GM12873 (cell line): ENCODE results near the gene ZDHHC14.

Experiments
- TF ChIP-seq, protein P1 (sequence below): IDR thresholded peaks from 2 replicates; pipeline ENCODE4 v1.5.1; 2012; ENCODE audit warnings: low read depth, mild to moderate bottlenecking, moderate library complexity, low read length, control low read depth; ENCODE audit not compliant: insufficient read depth; ENCODE audit errors: missing control alignments

The ZDHHC14 gene

DNA sequence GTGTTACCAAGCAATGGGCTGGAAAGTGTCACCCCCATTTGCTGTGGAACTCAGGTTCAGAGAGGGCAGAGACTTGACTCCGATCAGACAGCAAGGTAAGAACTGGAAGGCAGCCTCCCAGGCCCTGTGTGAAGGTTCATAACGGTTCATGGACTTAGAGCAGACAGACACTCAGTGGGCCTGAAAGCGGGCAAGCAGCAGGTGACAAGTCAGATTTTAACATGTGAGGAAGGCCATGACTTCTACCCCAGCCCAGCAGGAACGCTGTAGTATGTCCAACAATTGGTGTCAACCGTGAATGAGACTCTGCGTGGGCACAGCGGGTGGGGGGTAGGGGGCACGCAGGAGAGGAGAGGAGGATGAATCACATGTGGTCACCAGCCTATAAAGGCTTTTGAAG lies 224.5 kb downstream of the ZDHHC14 start:
- TF ChIP-seq, protein P1, sequence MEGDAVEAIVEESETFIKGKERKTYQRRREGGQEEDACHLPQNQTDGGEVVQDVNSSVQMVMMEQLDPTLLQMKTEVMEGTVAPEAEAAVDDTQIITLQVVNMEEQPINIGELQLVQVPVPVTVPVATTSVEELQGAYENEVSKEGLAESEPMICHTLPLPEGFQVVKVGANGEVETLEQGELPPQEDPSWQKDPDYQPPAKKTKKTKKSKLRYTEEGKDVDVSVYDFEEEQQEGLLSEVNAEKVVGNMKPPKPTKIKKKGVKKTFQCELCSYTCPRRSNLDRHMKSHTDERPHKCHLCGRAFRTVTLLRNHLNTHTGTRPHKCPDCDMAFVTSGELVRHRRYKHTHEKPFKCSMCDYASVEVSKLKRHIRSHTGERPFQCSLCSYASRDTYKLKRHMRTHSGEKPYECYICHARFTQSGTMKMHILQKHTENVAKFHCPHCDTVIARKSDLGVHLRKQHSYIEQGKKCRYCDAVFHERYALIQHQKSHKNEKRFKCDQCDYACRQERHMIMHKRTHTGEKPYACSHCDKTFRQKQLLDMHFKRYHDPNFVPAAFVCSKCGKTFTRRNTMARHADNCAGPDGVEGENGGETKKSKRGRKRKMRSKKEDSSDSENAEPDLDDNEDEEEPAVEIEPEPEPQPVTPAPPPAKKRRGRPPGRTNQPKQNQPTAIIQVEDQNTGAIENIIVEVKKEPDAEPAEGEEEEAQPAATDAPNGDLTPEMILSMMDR = no peak

DNA sequence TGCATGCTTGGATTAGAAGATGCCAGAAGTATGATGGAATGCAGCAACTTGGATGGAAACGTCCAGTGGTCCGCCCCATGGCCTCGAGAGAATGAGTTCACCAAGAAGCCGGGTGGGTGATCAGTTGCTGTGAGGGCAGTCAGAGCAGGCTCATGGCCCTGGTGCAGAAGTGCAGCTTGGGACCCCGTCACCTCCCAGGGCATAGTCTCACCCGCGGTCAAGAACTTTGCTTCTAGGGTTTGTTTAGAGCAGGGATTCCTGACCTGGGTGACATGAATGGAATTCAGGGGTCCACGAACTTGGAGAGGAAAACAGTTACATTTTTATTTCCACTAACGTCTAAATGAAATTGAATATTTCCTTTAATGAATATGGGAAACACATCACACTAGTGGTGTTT lies 225.5 kb downstream of the ZDHHC14 start:
- TF ChIP-seq, protein P1 = no peak

DNA sequence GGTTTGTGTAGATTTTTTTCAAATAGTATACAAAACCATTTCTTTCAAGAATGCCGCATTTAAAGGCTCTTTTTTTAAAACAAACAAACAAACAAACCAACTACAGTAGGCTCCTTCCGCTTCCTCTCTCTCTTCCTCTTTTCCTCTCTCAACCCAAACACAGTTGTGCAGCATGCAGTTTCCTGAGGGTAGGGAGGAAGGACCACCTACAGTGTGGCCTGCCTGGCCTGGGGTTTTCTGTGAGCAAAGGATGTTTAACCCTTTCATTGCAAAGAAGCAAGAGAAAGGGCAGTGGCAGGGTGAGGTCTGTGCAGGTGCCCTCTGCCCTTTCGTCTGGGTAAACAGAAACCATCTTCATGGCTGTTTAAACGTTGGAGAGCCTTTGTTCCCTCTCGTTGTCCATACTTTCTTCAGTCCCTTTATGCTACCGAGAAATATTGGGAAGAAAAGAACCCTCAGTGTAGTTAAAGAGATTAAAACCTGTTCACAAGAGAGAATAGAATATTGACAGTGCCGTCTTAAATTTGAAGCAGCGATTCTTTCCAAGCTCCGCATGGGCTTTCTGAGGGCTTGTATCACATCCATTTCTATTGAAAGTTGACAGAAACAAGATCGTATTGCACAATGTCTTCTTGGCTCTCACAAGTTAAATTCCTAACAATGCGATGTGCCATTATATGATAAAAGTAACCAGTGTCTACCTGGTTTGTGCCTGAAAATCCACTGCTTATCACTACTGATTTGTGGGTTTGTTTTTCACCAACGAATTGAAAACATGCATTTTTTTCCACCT lies 226.5 kb downstream of the ZDHHC14 start:
- TF ChIP-seq, protein P1 = no peak

DNA sequence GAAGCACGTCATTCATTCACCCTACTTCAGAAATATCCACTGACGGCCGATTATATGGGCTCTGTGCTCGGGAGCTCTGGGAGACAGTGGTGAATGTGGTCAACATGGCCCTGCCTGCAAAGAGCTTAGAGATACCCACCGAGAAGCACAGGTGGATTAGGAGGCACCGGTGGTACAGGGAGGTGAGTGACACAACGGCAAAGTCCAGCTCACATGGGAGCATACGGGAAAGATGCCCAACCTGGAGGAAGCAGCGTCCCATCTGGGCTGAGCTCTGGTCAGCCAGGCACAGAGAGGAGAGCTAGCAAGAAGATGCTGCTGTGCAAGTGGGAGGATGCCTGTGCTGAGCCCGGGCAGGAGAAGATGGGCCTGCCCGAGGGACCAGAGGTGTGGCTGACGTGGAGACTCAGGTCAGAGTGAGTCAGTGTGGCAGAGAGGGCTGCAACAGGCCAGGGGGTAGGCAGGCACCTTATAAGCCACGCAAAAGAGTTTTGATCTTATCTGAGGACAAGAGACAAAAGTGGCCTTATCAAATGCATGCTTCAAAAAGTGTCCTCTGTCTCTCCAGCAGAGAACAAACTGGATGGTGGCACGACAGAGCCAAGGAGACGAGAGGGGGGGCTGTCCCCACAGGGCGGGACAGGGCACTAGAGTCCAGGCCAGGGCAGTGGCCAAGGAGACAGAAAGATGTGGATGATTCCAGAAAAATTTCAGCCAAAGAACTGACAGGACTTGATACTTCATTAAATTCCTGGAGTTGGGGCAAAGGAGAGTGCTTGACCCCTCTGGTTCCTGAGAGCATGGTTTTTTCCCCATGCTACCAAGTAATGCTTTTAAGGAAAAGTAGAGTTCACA lies 227.5 kb downstream of the ZDHHC14 start:
- TF ChIP-seq, protein P1 = no peak

DNA sequence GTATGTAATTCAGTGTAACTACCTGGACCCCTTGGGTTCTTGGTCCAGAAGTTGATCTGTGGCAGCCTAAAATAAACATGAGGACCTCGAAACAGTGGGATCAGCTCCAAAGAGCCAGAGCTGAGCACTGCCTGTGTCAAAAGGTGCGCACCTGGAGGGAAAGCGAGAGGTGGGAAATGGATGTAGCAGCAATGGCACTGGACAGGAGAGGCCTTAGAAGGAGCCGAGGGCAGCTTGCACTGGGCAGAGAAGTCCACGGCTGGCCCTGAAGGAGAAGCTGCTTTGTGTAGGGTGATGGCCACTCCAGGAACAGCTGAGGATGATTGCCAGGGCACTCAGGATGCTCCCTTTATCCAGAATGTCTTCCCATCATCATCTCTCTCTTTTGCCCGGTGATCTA lies 228.1 kb downstream of the ZDHHC14 start:
- TF ChIP-seq, protein P1 = no peak

DNA sequence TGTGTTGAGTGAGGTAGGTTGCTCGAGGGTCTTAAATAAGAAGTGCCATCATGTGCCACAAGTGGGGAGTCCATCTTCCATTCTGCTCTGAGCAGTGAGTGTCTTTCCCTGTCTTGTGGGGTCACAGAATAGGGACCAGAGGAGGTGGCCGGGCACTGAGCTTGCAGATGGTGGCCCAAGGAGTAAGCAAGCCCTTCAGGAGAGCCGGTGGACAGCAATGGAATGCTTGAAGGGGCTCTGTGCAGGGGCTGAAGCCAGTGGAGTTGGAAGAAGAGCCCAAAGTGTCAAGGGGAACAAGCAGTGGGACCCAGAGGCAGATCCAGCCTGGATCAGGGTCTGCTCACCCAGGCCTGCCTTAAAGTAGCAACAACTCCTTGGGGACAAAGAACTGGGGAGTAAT lies 228.6 kb downstream of the ZDHHC14 start:
- TF ChIP-seq, protein P1 = no peak

DNA sequence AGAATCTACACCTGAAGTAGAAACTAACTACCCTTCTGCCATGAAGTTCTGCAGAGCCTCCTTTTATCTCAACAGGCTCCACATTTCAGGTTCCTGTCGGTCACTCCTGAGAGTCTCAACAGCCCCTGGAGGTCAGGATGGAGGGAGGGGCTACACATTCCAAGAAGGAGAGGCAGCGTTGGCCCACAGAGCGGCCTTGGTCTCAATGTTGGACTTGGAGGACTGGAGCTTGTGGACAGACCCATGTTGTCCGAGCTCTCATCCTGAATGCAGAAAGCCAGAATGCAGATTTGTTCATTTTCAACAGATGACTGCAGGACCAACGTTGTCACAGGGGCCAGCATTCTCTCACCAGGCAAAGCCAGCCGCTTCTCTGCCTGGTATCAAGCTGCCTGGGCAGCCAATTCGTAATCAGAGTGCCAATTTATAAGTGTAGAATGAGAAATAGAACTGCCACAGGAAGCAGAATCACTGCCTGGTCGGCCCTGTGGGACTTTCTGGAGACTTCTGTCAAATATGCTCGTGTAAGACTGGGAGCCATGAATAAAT lies 229.5 kb downstream of the ZDHHC14 start:
- TF ChIP-seq, protein P1 = no peak
